ENCODE data around the gene IFNK. TPM values are rescaled to one million over a fixed set of nuclear protein-coding genes. Genes with fewer than 3 reads are reported as not detected.

Gene IFNK
- total and polyA plus RNA-seq, 2 donors (not counting 3 experiments of a cell fraction or from before 2014, with no cell fraction given), result not detected

DNA sequence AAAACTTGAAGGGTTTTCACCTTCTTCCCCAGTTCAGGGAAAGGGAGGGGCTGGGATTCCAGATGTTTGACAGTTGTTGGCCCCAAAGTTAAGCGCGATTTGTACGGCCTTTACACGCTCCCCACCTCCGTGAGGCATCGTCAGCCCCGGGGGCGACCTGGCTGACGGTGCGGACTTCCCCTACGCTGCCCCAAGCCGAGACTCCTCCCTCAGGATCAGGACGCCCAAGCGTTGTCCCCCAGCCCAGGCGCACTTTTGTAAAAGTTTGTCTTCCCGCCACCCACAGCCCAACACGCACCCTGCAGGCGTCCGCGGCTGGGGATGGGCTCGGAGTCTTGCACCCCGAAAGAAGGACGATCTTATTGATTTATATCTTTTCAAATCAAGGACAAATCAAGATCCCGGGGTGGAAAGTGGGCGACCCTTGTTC is 4.8 kb downstream of the IFNK start:
- Histone ChIP-seq H3K9me3 (replicated peaks; ENCODE audit: control insufficient read depth, insufficient read depth, low read length) (no peaks in the 10 kb centered on the region), H2AFZ (ENCODE audit: low read depth, low read length) (peak overlapping the region; percentile 32), H3K4me3 (replicated peaks in 1 of 3; ENCODE audit: insufficient read depth in 1 of 3, low read depth in 1 of 3, low read length in 3 of 3) (peak overlapping the region; percentile 32 to 44 (median 32)), H4K20me1 (replicated peaks; ENCODE audit: control insufficient read depth, extremely low read depth, insufficient read depth, low read length) (no peaks in the 10 kb centered on the region), H3K27ac (ENCODE audit: insufficient read depth, low read depth, low read length) (no peak overlapping the region), H3K9me1 (replicated peaks; ENCODE audit: control insufficient read depth, extremely low read depth, insufficient read depth, low read length) (no peaks in the 10 kb centered on the region), H3K9ac (replicated peaks; ENCODE audit: extremely low read depth, insufficient read depth, low read length) (peak overlapping the region; percentile 19), H3K79me2 (ENCODE audit: control insufficient read depth, insufficient read depth, low read length) (no peaks in the 10 kb centered on the region), H3K4me2 (ENCODE audit: insufficient read depth, low read length) (peak overlapping the region; percentile 83), H3K4me1 (ENCODE audit: control insufficient read depth, extremely low read depth, insufficient read depth, low read length) (peaks cover 9% of the 10 kb centered on the region), H3K36me3 (ENCODE audit: control insufficient read depth in 2 of 2, extremely low read depth in 1 of 2, insufficient read depth in 2 of 2, low read length in 2 of 2) (no peaks in the 10 kb centered on the region), H3K27me3 (ENCODE audit: control insufficient read depth in 2 of 2, insufficient read depth in 2 of 2, low read length in 2 of 2) (peaks cover 19 to 36% of the 10 kb centered on the region in 2 experiments)
- BruUV-seq (replicated peaks), result no TSS peak
- TF ChIP-seq, protein P1, sequence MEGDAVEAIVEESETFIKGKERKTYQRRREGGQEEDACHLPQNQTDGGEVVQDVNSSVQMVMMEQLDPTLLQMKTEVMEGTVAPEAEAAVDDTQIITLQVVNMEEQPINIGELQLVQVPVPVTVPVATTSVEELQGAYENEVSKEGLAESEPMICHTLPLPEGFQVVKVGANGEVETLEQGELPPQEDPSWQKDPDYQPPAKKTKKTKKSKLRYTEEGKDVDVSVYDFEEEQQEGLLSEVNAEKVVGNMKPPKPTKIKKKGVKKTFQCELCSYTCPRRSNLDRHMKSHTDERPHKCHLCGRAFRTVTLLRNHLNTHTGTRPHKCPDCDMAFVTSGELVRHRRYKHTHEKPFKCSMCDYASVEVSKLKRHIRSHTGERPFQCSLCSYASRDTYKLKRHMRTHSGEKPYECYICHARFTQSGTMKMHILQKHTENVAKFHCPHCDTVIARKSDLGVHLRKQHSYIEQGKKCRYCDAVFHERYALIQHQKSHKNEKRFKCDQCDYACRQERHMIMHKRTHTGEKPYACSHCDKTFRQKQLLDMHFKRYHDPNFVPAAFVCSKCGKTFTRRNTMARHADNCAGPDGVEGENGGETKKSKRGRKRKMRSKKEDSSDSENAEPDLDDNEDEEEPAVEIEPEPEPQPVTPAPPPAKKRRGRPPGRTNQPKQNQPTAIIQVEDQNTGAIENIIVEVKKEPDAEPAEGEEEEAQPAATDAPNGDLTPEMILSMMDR (IDR thresholded peaks at IDR 0.05; ENCODE audit: extremely low read depth in 1 of 2, insufficient read depth in 1 of 2, low read depth in 1 of 2, low read length in 2 of 2), result no peak
- TF ChIP-seq MYC (IDR thresholded peaks at IDR 0.05; ENCODE audit: low read depth, low read length), result no peak
- TF ChIP-seq, protein P2, sequence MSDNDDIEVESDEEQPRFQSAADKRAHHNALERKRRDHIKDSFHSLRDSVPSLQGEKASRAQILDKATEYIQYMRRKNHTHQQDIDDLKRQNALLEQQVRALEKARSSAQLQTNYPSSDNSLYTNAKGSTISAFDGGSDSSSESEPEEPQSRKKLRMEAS (IDR thresholded peaks at IDR 0.05; ENCODE audit: insufficient read depth, insufficient read length), result no peak
- TF ChIP-seq EZH2 (IDR thresholded peaks at IDR 0.05; ENCODE audit: borderline replicate concordance, low read depth, low read length, severe bottlenecking), result peak; percentile 69
- intact Hi-C loops (cut with micrococcal nuclease), result loop anchor here (1.0 kb wide), 3 partner anchors 19 to 196 kb away; no protein-coding TSS in a partner anchor
- CTCF ChIA-PET, result interaction anchor here (0.7 to 4.6 kb wide), 16 partner anchors 10 to 220 kb away, joined by 3 to 114 read pairs (median 4); no protein-coding TSS in a partner anchor
- POLR2A ChIA-PET, result no interaction called here
- dilution Hi-C loops (cut with MboI; ENCODE audit: extremely low pct_ligation_motif_present, low sequenced_read_pairs), result no loop called here
- DNase-seq (ENCODE audit: low read depth, low spot score) (peak; percentile 10), FAIRE-seq (no peak)
